GM19238 (cell line): ENCODE measurements around the gene FRY.

Experiments used
- DNase-seq: peaks from one replicate; pipeline ENCODE4 v3.0.0; 2011; ENCODE audit warnings: low spot score; ENCODE audit not compliant: insufficient read length

FRY gene

GRCh38 chr13:32016119-32016518, 15.5 kb upstream of the FRY start:
- no peak for DNase-seq

- DNase-seq, result no peak
These were observed 14.9 kb upstream of the FRY start for GRCh38 chr13:32016631-32017030.

GRCh38 chr13:32017474-32017873, 14.1 kb upstream of the FRY start:
- DNase-seq, result no peak

- peak; percentile 44 for DNase-seq
These were observed 11.9 kb upstream of the FRY start for GRCh38 chr13:32019612-32020233.

GRCh38 chr13:32021785-32022184, 9.8 kb upstream of the FRY start:
- DNase-seq, result no peak

- DNase-seq, result no peak
These were observed 9.3 kb upstream of the FRY start for GRCh38 chr13:32022311-32022710.

GRCh38 chr13:32023096-32023495, 8.5 kb upstream of the FRY start:
- DNase-seq, result no peak

- no peak for DNase-seq
These were observed 7.9 kb upstream of the FRY start for GRCh38 chr13:32023698-32024097.

- no peak for DNase-seq
These were observed 6.8 kb upstream of the FRY start for GRCh38 chr13:32024750-32025149.

- DNase-seq, result no peak
These were observed 5.8 kb upstream of the FRY start for GRCh38 chr13:32025730-32026129.

- DNase-seq, result no peak
These were observed 5.0 kb upstream of the FRY start for GRCh38 chr13:32026623-32027022.

- DNase-seq, result no peak
These were observed 2.9 kb upstream of the FRY start for GRCh38 chr13:32028711-32029110.

GRCh38 chr13:32029684-32030083, 1.9 kb upstream of the FRY start:
- DNase-seq, result no peak

- DNase-seq, result no peak
These were observed 319 bp downstream of the FRY start for GRCh38 chr13:32031815-32032370.

GRCh38 chr13:32032759-32033158, 1.2 kb downstream of the FRY start:
- no peak for DNase-seq

- DNase-seq, result no peak
These were observed 2.2 kb downstream of the FRY start for GRCh38 chr13:32033744-32034143.

- DNase-seq, result no peak
These were observed 4.1 kb downstream of the FRY start for GRCh38 chr13:32035716-32036115.

GRCh38 chr13:32036126-32036695, 4.6 kb downstream of the FRY start:
- no peak for DNase-seq

GRCh38 chr13:32036757-32037156, 5.2 kb downstream of the FRY start:
- no peak for DNase-seq

- no peak for DNase-seq
These were observed 5.9 kb downstream of the FRY start for GRCh38 chr13:32037471-32037870.

- DNase-seq, result no peak
These were observed 6.8 kb downstream of the FRY start for GRCh38 chr13:32038343-32038742.

- DNase-seq, result no peak
These were observed 7.5 kb downstream of the FRY start for GRCh38 chr13:32039056-32039455.

- no peak for DNase-seq
These were observed 8.0 kb downstream of the FRY start for GRCh38 chr13:32039528-32039927.
